ENCODE data around the gene TEX47. TPM values are rescaled to one million over a fixed set of nuclear protein-coding genes. Genes with fewer than 3 reads are reported as not detected.

The TEX47 gene
- total RNA-seq, 1 donor from 2014 or later: not detected

DNA sequence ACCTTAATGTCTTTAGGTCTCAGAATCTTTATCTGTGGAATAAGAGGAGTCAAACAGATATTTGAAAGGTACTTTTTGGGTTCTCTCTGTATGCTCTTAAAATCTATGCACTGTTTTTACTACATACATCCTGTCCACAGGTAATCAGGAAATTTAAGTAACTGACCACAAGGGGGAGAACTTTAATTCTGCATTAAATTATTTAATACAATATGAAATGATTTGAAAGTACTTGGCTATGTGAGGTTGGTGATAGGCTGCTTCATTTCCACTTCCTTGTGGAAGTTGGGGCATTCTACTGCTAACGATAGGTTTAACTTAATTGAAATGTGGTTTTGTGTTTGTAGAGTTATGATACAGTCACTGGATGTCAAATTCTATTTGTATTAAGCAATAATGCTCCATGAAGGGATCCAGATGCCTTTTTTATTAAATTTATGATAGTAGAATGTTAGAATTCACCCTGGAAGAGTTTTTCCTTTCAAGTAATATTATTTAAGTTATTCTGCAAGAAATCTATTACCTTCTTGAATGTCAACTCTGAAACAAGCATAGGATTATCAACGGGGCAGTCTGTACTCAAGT is 6.0 kb downstream of the TEX47 start:
- H3K4me3 Mint-ChIP-seq: no peak overlapping the region
- no peak for DNase-seq (ENCODE audit: low spot score in 2 of 2, unreplicated experiment in 2 of 2)
- peak; percentile 91 for TF ChIP-seq CTCF (IDR thresholded peaks at IDR 0.05; ENCODE audit: unreplicated experiment)
- no peaks in the 10 kb centered on the region for H3K9me3 Mint-ChIP-seq
- no peaks in the 10 kb centered on the region for H3K36me3 Mint-ChIP-seq
- H3K4me1 Mint-ChIP-seq: no peaks in the 10 kb centered on the region
- H3K27ac Mint-ChIP-seq: no peak overlapping the region
- H3K27me3 Mint-ChIP-seq (ENCODE audit: low read depth): peaks cover 14% of the 10 kb centered on the region

GRCh38 chr7:88787777-88788176 is 7.8 kb downstream of the TEX47 start:
- TF ChIP-seq CTCF (IDR thresholded peaks at IDR 0.05; ENCODE audit: unreplicated experiment): no peak
- no peak overlapping the region for H3K4me3 Mint-ChIP-seq

DNA sequence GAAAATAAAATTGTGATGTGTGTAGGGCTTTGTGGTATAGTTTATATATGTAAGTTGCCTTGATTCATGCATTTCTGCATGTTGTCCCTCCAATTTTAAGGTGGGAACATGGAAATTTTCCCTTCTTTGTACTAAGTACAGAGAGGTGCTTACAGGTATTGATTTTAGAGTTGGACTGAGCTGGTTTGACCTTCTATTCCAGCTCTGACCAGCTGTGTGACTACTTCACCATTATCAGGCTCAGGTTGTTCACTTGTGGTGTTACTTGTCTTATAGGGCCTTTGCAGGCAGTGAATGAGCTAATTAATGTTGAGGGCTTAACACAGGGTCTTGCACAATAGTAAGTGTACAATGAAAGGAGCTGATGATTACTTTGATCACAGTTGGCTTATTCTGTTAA is 19.7 kb downstream of the TEX47 start:
- peaks cover 2% of the 10 kb centered on the region for H3K27me3 Mint-ChIP-seq (ENCODE audit: low read depth)
- no peak overlapping the region for H3K4me3 Mint-ChIP-seq
- TF ChIP-seq CTCF (IDR thresholded peaks at IDR 0.05; ENCODE audit: unreplicated experiment): no peak
- H3K36me3 Mint-ChIP-seq: no peaks in the 10 kb centered on the region
- H3K4me1 Mint-ChIP-seq: no peaks in the 10 kb centered on the region
- no peak for DNase-seq (ENCODE audit: low spot score in 2 of 2, unreplicated experiment in 2 of 2)
- H3K9me3 Mint-ChIP-seq: no peaks in the 10 kb centered on the region
- no peak overlapping the region for H3K27ac Mint-ChIP-seq

More at GRCh38 chr7:88787777-88788176, 7.8 kb downstream of the TEX47 start:
- H3K9me3 Mint-ChIP-seq: no peaks in the 10 kb centered on the region
- no peak for DNase-seq (ENCODE audit: low spot score in 2 of 2, unreplicated experiment in 2 of 2)
- H3K27me3 Mint-ChIP-seq (ENCODE audit: low read depth): peaks cover 20% of the 10 kb centered on the region
- no peak overlapping the region for H3K27ac Mint-ChIP-seq
- H3K36me3 Mint-ChIP-seq: no peaks in the 10 kb centered on the region
- no peaks in the 10 kb centered on the region for H3K4me1 Mint-ChIP-seq

- no peak for TF ChIP-seq CTCF (IDR thresholded peaks at IDR 0.05; ENCODE audit: unreplicated experiment)
- Mint-ChIP-seq H3K9me3 (no peaks in the 10 kb centered on the region), H3K36me3 (no peaks in the 10 kb centered on the region), H3K27ac (no peak overlapping the region), H3K4me1 (no peaks in the 10 kb centered on the region), H3K27me3 (ENCODE audit: low read depth) (peaks cover 11% of the 10 kb centered on the region), H3K4me3 (no peak overlapping the region)
- DNase-seq (ENCODE audit: low spot score in 2 of 2, unreplicated experiment in 2 of 2): no peak
Observed at GRCh38 chr7:88772776-88773175, 22.8 kb downstream of the TEX47 start.

GRCh38 chr7:88771417-88771816 is 24.1 kb downstream of the TEX47 start:
- no peaks in the 10 kb centered on the region for H3K9me3 Mint-ChIP-seq
- no peaks in the 10 kb centered on the region for H3K36me3 Mint-ChIP-seq
- no peaks in the 10 kb centered on the region for H3K4me1 Mint-ChIP-seq
- no peak for TF ChIP-seq CTCF (IDR thresholded peaks at IDR 0.05; ENCODE audit: unreplicated experiment)
- H3K4me3 Mint-ChIP-seq: no peak overlapping the region
- H3K27ac Mint-ChIP-seq: no peak overlapping the region
- H3K27me3 Mint-ChIP-seq (ENCODE audit: low read depth): peaks cover 23% of the 10 kb centered on the region
- no peak for DNase-seq (ENCODE audit: low spot score in 2 of 2, unreplicated experiment in 2 of 2)

- Mint-ChIP-seq H3K36me3 (no peaks in the 10 kb centered on the region), H3K9me3 (no peaks in the 10 kb centered on the region), H3K27ac (no peak overlapping the region)
Observed at GRCh38 chr7:88761779-88762178, 33.8 kb downstream of the TEX47 start.

More at GRCh38 chr7:88761779-88762178, 33.8 kb downstream of the TEX47 start:
- Mint-ChIP-seq H3K27me3 (ENCODE audit: low read depth) (peaks cover 86% of the 10 kb centered on the region), H3K4me1 (peaks cover 8% of the 10 kb centered on the region), H3K4me3 (no peak overlapping the region)
- TF ChIP-seq CTCF (IDR thresholded peaks at IDR 0.05; ENCODE audit: unreplicated experiment): no peak
- no peak for DNase-seq (ENCODE audit: low spot score in 2 of 2, unreplicated experiment in 2 of 2)
